ENCODE results near the gene THOP1. TPM values are rescaled to one million over a fixed set of nuclear protein-coding genes. Genes with fewer than 3 reads are reported as not detected.

Gene THOP1
- total and polyA plus RNA-seq, 2 donors from 2014 or later = 36.8 to 42.9 TPM

DNA sequence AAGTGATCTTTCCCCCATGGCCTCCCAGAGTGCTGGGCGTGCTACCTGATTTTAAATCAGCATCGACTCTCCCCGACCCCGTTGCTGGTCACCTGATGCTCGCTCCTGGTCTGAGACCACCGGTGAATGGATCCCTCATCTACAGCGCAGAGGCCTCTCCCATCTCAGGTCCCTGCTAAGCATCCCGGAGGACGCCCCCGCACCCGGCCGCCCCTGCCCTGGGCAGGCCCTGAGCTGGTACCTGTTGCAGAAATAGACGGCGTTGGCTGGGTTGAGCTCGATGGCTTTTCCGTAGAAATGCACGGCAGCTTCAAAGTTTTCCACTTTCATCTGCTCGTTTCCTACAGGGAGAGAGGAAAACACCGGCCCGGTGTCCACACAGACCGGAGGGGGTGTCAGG is 20.4 kb upstream of the THOP1 start:
- Histone ChIP-seq H3K4me1 (ENCODE audit: control insufficient read depth in 2 of 3, insufficient read depth in 2 of 3, low read depth in 1 of 3, low read length in 3 of 3) (no peaks in the 10 kb centered on the region), H3K9me3 (ENCODE audit: control insufficient read depth in 2 of 3, insufficient read depth in 1 of 3, low read length in 3 of 3) (no peaks in the 10 kb centered on the region), H3K9ac (ENCODE audit: low read length in 3 of 3) (no peak overlapping the region), H3K27ac (ENCODE audit: low read depth in 2 of 2, low read length in 2 of 2) (no peak overlapping the region), H3K36me3 (ENCODE audit: control insufficient read depth in 2 of 3, insufficient read depth in 3 of 3, low read length in 3 of 3) (peaks cover 0 to 18% (median 6%) of the 10 kb centered on the region in 3 donors), H3K27me3 (ENCODE audit: control insufficient read depth, insufficient read depth, low read length) (no peaks in the 10 kb centered on the region), H3K4me3 (ENCODE audit: low read length in 3 of 3) (no peak overlapping the region)
- intact Hi-C loops (cut with DNase I) = no loop called here
- FAIRE-seq = no peak
- DNase-seq = no peak
- TF ChIP-seq, protein P1, sequence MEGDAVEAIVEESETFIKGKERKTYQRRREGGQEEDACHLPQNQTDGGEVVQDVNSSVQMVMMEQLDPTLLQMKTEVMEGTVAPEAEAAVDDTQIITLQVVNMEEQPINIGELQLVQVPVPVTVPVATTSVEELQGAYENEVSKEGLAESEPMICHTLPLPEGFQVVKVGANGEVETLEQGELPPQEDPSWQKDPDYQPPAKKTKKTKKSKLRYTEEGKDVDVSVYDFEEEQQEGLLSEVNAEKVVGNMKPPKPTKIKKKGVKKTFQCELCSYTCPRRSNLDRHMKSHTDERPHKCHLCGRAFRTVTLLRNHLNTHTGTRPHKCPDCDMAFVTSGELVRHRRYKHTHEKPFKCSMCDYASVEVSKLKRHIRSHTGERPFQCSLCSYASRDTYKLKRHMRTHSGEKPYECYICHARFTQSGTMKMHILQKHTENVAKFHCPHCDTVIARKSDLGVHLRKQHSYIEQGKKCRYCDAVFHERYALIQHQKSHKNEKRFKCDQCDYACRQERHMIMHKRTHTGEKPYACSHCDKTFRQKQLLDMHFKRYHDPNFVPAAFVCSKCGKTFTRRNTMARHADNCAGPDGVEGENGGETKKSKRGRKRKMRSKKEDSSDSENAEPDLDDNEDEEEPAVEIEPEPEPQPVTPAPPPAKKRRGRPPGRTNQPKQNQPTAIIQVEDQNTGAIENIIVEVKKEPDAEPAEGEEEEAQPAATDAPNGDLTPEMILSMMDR (IDR thresholded peaks at IDR 0.05; ENCODE audit: borderline replicate concordance, extremely low read depth, insufficient read depth) = no peak

DNA sequence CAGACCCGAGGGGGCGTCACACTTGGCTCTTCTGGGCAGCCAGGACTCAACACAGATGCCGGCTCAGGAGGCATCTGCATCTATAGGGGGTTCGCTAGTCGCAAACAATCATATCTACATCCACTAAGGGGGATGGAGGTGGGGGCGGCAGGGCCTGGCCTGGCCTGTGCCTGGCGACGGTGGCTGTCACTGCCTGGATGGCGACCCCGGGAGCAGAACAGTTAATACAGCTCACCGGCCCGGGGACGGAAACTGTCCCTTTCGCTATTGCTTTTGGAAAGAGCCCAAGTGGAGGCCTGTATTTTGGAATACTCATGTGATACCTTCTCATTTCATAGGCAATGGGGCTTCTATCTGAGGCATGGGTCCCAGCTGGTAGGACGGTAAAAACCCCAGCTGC is 19.9 kb upstream of the THOP1 start:
- H3K9ac ChIP-seq (ENCODE audit: low read length in 3 of 3) = no peak overlapping the region
- DNase-seq (no peak), FAIRE-seq (no peak)
- peaks cover 0 to 3% (median 0%) of the 10 kb centered on the region in 3 donors for H3K4me1 ChIP-seq (ENCODE audit: control insufficient read depth in 2 of 3, insufficient read depth in 2 of 3, low read depth in 1 of 3, low read length in 3 of 3)
- intact Hi-C loops (cut with DNase I) = no loop called here
- TF ChIP-seq, protein P1 (IDR thresholded peaks at IDR 0.05; ENCODE audit: borderline replicate concordance, extremely low read depth, insufficient read depth) = no peak
- H3K9me3 ChIP-seq (ENCODE audit: control insufficient read depth in 2 of 3, insufficient read depth in 1 of 3, low read length in 3 of 3) = no peaks in the 10 kb centered on the region
- H3K36me3 ChIP-seq (ENCODE audit: control insufficient read depth in 2 of 3, insufficient read depth in 3 of 3, low read length in 3 of 3) = peaks cover 0 to 18% (median 6%) of the 10 kb centered on the region in 3 donors
- no peak overlapping the region for H3K4me3 ChIP-seq (ENCODE audit: low read length in 3 of 3)
- H3K27me3 ChIP-seq (ENCODE audit: control insufficient read depth, insufficient read depth, low read length) = no peaks in the 10 kb centered on the region
- H3K27ac ChIP-seq (ENCODE audit: low read depth in 2 of 2, low read length in 2 of 2) = no peak overlapping the region

- FAIRE-seq = no peak
- peaks cover 0 to 14% (median 6%) of the 10 kb centered on the region in 3 donors for H3K36me3 ChIP-seq (ENCODE audit: control insufficient read depth in 2 of 3, insufficient read depth in 3 of 3, low read length in 3 of 3)
These were observed 18.5 kb upstream of the THOP1 start for GRCh38 chr19:2766594-2767372.

More at GRCh38 chr19:2766594-2767372, 18.5 kb upstream of the THOP1 start:
- no peak for DNase-seq
- Histone ChIP-seq H3K27me3 (ENCODE audit: control insufficient read depth, insufficient read depth, low read length) (no peaks in the 10 kb centered on the region), H3K9me3 (ENCODE audit: control insufficient read depth in 2 of 3, insufficient read depth in 1 of 3, low read length in 3 of 3) (no peaks in the 10 kb centered on the region), H3K9ac (ENCODE audit: low read length in 3 of 3) (no peak overlapping the region), H3K4me1 (ENCODE audit: control insufficient read depth in 2 of 3, insufficient read depth in 2 of 3, low read depth in 1 of 3, low read length in 3 of 3) (peaks cover 0 to 10% (median 0%) of the 10 kb centered on the region in 3 donors), H3K27ac (ENCODE audit: low read depth in 2 of 2, low read length in 2 of 2) (no peak overlapping the region), H3K4me3 (ENCODE audit: low read length in 3 of 3) (no peak overlapping the region)
- TF ChIP-seq, protein P1 (IDR thresholded peaks at IDR 0.05; ENCODE audit: borderline replicate concordance, extremely low read depth, insufficient read depth) = no peak
- intact Hi-C loops (cut with DNase I) = no loop called here
